ENCODE measurements around the gene CYP3A7.
"Not testable (repeated sequence)": the region's sequence is repeated elsewhere in the genome, so short reads cannot be mapped to it uniquely, and the experiment has no call there.

Gene CYP3A7

DNA sequence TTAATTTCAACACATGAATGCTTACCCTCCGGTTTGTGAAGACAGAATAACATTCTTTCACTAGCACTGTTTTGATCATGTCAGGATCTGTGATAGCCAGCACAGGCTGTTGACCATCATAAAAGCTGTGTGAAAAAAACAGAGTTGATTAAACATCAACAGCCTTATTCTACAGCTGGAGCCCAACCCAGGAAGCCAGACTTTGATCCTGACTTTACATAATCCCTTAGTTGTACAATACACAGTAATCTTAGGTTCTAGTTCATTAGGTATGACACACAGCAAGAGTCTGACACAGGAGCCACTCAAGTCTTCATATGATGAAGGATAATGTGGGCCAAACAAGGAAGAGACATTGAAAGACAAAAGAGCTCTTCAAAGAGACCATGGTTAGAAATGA, 37.6 kb upstream of the CYP3A7 start:
- H3K4me3 ChIP-seq (ENCODE audit: low read depth, low read length), result no peak overlapping the region
- TF ChIP-seq, protein P1, sequence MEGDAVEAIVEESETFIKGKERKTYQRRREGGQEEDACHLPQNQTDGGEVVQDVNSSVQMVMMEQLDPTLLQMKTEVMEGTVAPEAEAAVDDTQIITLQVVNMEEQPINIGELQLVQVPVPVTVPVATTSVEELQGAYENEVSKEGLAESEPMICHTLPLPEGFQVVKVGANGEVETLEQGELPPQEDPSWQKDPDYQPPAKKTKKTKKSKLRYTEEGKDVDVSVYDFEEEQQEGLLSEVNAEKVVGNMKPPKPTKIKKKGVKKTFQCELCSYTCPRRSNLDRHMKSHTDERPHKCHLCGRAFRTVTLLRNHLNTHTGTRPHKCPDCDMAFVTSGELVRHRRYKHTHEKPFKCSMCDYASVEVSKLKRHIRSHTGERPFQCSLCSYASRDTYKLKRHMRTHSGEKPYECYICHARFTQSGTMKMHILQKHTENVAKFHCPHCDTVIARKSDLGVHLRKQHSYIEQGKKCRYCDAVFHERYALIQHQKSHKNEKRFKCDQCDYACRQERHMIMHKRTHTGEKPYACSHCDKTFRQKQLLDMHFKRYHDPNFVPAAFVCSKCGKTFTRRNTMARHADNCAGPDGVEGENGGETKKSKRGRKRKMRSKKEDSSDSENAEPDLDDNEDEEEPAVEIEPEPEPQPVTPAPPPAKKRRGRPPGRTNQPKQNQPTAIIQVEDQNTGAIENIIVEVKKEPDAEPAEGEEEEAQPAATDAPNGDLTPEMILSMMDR (IDR thresholded peaks at IDR 0.05; ENCODE audit: borderline replicate concordance, insufficient read depth, low read depth, low read length), result no peak

DNA sequence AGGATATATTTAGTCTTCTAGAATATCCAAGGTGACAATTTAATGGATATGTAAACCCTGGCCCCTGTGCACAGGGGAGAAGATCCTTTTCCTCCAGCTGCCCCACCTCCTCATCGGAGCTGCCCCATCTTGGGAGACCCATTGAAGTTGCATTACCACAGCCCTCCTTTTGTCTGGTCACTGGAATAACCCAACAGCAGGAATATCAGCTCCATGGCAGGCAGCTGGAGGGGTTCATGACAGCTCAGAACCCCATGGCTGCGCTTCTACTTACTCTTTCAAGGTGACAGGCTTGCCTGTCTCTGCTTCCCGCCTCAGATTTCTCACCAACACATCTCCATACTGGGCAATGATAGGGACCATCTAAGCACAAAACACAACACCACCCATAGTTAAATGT, 34.5 kb upstream of the CYP3A7 start:
- H3K4me3 ChIP-seq (ENCODE audit: low read depth, low read length), result not testable (repeated sequence)

DNA sequence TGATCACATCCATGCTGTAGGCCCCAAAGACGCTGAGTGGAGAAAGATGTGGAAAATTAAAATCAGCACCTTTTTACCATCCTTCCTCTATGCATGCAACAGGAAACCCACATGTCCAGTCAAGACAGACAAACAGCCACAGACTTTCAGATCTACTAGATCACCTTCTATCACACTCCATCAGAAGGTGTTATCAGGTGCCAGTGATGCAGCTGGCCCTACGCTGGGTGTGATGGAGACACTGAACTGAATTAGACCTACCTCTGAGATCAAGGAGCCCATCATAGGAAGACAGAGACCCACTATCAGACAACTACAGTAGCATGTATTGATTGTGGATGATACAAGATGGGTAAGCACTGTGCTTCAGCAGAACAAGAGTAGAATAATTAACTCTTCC, 33.5 kb upstream of the CYP3A7 start:
- H3K4me3 ChIP-seq (ENCODE audit: low read depth, low read length), result no peak overlapping the region
- TF ChIP-seq, protein P1 (IDR thresholded peaks at IDR 0.05; ENCODE audit: borderline replicate concordance, insufficient read depth, low read depth, low read length), result no peak

DNA sequence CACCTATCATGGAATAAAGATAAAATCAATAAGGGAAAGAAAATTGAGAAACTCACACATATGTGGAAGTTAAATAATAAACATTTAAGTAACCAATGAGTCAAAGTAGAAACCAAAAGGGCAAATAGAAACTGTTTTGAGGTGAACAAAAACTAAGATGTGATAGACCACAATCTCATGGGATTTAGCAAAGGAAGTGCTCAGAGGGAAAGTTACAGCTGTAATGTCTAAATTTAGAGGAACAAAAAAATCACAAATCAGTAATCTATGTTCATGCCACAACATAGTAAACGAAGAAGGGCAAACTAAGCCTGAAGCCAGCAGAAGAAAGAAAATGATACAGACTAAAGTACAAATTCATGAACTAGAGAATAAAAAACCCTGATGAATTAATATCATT, 32.7 kb upstream of the CYP3A7 start:
- H3K4me3 ChIP-seq (ENCODE audit: low read depth, low read length), result no peak overlapping the region
- TF ChIP-seq, protein P1 (IDR thresholded peaks at IDR 0.05; ENCODE audit: borderline replicate concordance, insufficient read depth, low read depth, low read length), result no peak

DNA sequence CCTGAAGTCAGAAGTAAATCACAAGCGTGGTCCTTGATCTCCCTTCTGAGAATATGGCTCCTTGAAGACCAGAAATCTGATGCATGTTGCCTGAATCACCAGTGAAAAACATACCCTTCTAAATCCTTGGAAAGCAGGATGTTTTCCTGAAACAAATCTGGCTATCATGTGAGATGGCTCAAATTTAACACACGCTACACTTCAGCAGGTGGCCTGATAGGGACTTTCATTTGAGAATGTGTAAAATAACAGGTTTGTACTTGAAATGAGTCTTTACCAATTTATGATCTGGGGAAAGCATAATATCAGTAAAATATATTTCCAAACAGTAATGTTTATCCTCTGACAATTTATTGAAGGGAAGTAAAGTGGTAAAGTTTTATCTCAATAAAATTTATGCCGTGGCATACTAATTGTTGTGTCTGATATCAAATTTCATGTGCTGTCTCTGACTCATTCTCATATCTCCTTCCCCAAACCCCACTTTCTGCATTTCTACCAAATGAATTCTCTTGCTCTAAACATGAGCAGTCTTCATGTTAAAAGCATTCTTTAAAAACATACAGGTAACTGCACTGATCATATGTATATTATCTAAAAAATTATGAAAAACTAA, 31.6 kb upstream of the CYP3A7 start:
- H3K4me3 ChIP-seq (ENCODE audit: low read depth, low read length), result no peak overlapping the region
- TF ChIP-seq, protein P1 (IDR thresholded peaks at IDR 0.05; ENCODE audit: borderline replicate concordance, insufficient read depth, low read depth, low read length), result no peak

DNA sequence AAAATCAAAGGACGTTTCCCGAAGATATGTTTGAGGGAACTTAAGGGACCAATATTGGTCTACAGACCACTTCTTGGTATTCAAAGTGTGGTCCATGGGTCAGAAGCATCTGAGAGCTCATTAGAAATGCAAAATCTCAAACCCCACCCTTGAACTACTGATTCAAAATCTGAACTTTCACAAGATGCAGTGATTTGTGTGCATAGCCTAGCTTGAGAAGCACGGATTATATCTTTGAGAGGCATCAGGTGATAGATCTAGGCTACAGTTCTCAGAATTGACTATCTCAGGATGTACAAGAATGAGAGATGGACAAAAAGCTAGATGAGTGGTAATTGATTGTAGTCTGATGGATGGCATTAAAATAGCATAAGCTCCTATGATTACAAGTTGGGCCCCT, 29.5 kb upstream of the CYP3A7 start:
- TF ChIP-seq, protein P1 (IDR thresholded peaks at IDR 0.05; ENCODE audit: borderline replicate concordance, insufficient read depth, low read depth, low read length), result no peak
- no peak overlapping the region for H3K4me3 ChIP-seq (ENCODE audit: low read depth, low read length)

DNA sequence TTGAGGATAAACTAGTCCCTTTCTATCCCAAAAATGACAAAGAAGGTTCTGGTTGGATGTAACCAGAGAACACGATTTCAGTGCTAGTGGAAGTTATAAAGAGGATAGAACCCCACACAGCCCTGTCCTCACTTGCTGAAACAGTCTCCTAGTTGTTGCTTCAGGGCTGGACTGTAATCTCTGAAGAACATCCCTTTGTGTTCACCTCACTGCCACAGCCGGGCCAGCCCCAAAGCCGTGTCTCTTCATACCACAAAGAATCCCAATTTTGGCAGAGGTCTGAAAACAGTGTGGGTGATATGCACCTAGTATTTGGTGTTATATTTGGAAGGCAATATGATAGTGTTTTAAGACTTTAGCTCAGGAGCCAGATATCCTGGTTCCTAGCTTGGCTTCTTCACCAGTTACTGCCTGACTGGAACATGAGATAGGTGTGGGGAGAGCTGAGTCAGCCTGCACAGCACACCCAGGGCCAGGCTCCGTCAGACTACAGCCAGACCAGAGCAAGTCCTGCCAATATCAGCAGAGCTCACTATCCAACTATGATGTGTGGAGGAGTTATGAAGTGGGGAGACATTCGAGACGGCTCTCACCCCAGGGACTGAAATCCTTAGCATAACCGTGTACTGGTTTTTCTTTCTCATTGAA, 27.8 kb upstream of the CYP3A7 start:
- no peak overlapping the region for H3K4me3 ChIP-seq (ENCODE audit: low read depth, low read length)
- TF ChIP-seq, protein P1 (IDR thresholded peaks at IDR 0.05; ENCODE audit: borderline replicate concordance, insufficient read depth, low read depth, low read length), result no peak
